Measurements from ENCODE around the gene ATOX1. TPM values are rescaled to one million over a fixed set of nuclear protein-coding genes. Genes with fewer than 3 reads are reported as not detected.
A peak's percentile ranks its signal among the peaks of the same experiment; 100 is the strongest.

Gene ATOX1
- total and polyA plus RNA-seq, 3 donors from 2014 or later, result 115 to 145 (median 135) TPM

- H3K4me1 ChIP-seq, result no peaks in the 10 kb centered on the region
- H3K27ac ChIP-seq, result peak overlapping the region in 1 of 2 donors; percentile 44
- no peak overlapping the region for H3K4me3 ChIP-seq
- H3K36me3 ChIP-seq (ENCODE audit: low read depth, missing control alignments), result no peaks in the 10 kb centered on the region
- TF ChIP-seq POLR2A (IDR thresholded peaks at IDR 0.05) (no peak), CTCF (IDR thresholded peaks at IDR 0.05) (no peak)
- WGBS, 2 donors, result 25 to 52% methylated on average over 2 of the region's 2 CpGs
- H3K27me3 ChIP-seq, result no peaks in the 10 kb centered on the region
- H3K9me3 ChIP-seq, result no peaks in the 10 kb centered on the region
- intact Hi-C loops (cut with DNase I; ENCODE audit: low total_unique reads), result no loop called here
- DNase-seq, result peak; percentile 33
Measured at GRCh38 chr5:151707567-151707966, 50.9 kb downstream of the ATOX1 start.

GRCh38 chr5:151706906-151707305, 51.5 kb downstream of the ATOX1 start:
- H3K4me1 ChIP-seq, result no peaks in the 10 kb centered on the region
- H3K27ac ChIP-seq, result peak overlapping the region in 1 of 2 donors; percentile 44
- H3K4me3 ChIP-seq, result no peak overlapping the region
- TF ChIP-seq CTCF (IDR thresholded peaks at IDR 0.05), result no peak
- TF ChIP-seq POLR2A (IDR thresholded peaks at IDR 0.05), result no peak
- H3K9me3 ChIP-seq, result no peaks in the 10 kb centered on the region
- DNase-seq, result peak; percentile 0
- no peaks in the 10 kb centered on the region for H3K27me3 ChIP-seq
- H3K36me3 ChIP-seq (ENCODE audit: low read depth, missing control alignments), result no peaks in the 10 kb centered on the region
- intact Hi-C loops (cut with DNase I; ENCODE audit: low total_unique reads), result no loop called here

- H3K36me3 ChIP-seq (ENCODE audit: low read depth, missing control alignments), result no peaks in the 10 kb centered on the region
- H3K4me3 ChIP-seq, result no peak overlapping the region
- H3K4me1 ChIP-seq, result peaks cover 20% of the 10 kb centered on the region
- DNase-seq, result no peak
- no peaks in the 10 kb centered on the region for H3K9me3 ChIP-seq
- H3K27me3 ChIP-seq, result no peaks in the 10 kb centered on the region
- no peak for TF ChIP-seq CTCF (IDR thresholded peaks at IDR 0.05)
- no peak for TF ChIP-seq POLR2A (IDR thresholded peaks at IDR 0.05)
- intact Hi-C loops (cut with DNase I; ENCODE audit: low total_unique reads), result no loop called here
- H3K27ac ChIP-seq, result no peak overlapping the region
- 61 to 68% methylated on average over 1 of the region's 1 CpG for WGBS, 2 donors
Measured at GRCh38 chr5:151703780-151704179, 54.7 kb downstream of the ATOX1 start.

GRCh38 chr5:151703227-151703626, 55.2 kb downstream of the ATOX1 start:
- H3K9me3 ChIP-seq, result no peaks in the 10 kb centered on the region
- H3K4me1 ChIP-seq, result peaks cover 25% of the 10 kb centered on the region
- intact Hi-C loops (cut with DNase I; ENCODE audit: low total_unique reads), result no loop called here
- no peak overlapping the region for H3K27ac ChIP-seq
- no peak overlapping the region for H3K4me3 ChIP-seq
- DNase-seq, result peak; percentile 1
- TF ChIP-seq CTCF (IDR thresholded peaks at IDR 0.05), result no peak
- H3K27me3 ChIP-seq, result no peaks in the 10 kb centered on the region
- WGBS, 2 donors, result 65 to 67% methylated on average over 1 of the region's 1 CpG
- no peaks in the 10 kb centered on the region for H3K36me3 ChIP-seq (ENCODE audit: low read depth, missing control alignments)

GRCh38 chr5:151700820-151701219, 57.6 kb downstream of the ATOX1 start:
- Histone ChIP-seq H3K36me3 (ENCODE audit: low read depth, missing control alignments) (no peaks in the 10 kb centered on the region), H3K27me3 (no peaks in the 10 kb centered on the region), H3K27ac (peak overlapping the region; percentile 83 to 85), H3K4me3 (no peak overlapping the region), H3K9me3 (no peaks in the 10 kb centered on the region), H3K4me1 (peaks cover 49% of the 10 kb centered on the region)
- no peak for TF ChIP-seq POLR2A (IDR thresholded peaks at IDR 0.05)
- no peak for TF ChIP-seq CTCF (IDR thresholded peaks at IDR 0.05)
- intact Hi-C loops (cut with DNase I; ENCODE audit: low total_unique reads), result no loop called here
- no peak for DNase-seq
